ENCODE results near the gene CHCHD6. TPM values are rescaled to one million over a fixed set of nuclear protein-coding genes. Genes with fewer than 3 reads are reported as not detected.

The CHCHD6 gene
- total RNA-seq, 2 experiments from 2014 or later = 8.7 to 9.3 TPM

DNA sequence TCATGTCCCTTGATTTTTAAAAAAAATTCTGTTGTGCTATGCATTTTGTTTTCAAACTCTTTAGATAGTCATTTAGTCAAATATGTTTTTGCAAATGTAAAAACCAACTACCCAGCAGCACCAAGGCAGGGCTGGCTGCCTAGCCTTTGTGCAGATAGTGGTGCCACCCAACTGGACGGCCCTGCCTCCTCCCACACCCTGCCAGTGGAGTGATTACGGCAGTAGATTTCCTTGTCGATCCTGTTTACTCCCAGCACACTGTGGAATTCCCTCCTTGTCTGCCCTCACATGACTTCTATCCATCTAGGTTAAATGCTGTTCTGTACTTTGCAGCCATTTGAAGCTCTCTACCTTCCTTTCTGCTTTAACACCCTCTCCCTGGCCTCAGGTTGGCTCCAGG, 199.5 kb downstream of the CHCHD6 start:
- Histone ChIP-seq H3K4me3 (ENCODE audit: low read length) (no peak overlapping the region), H3K36me3 (ENCODE audit: insufficient read depth, low read length) (no peaks in the 10 kb centered on the region), H3K27ac (ENCODE audit: low read depth in 1 of 2, low read length in 2 of 2) (no peak overlapping the region), H3K4me1 (ENCODE audit: insufficient read depth, low read length) (no peaks in the 10 kb centered on the region), H3K27me3 (ENCODE audit: control insufficient read depth in 1 of 2, insufficient read depth in 2 of 2, low read length in 2 of 2) (no peaks in the 10 kb centered on the region), H3K9me3 (ENCODE audit: control insufficient read depth in 1 of 2, insufficient read depth in 1 of 2, low read length in 2 of 2) (no peaks in the 10 kb centered on the region)
- Mint-ChIP-seq H3K4me3 (no peak overlapping the region), H3K9me3 (no peaks in the 10 kb centered on the region), H3K27me3 (no peaks in the 10 kb centered on the region), H3K27ac (no peak overlapping the region), H3K36me3 (ENCODE audit: low read depth) (no peaks in the 10 kb centered on the region), H3K4me1 (ENCODE audit: low read depth) (peaks cover 8% of the 10 kb centered on the region)
- DNase-seq (no peak), ATAC-seq (ENCODE audit: poor library complexity) (no peak)
- ChIA-PET CTCF (no interaction called here), POLR2A (no interaction called here)
- intact Hi-C loops (cut with DNase I, micrococcal nuclease) = no loop called here
- TF ChIP-seq, protein P1, sequence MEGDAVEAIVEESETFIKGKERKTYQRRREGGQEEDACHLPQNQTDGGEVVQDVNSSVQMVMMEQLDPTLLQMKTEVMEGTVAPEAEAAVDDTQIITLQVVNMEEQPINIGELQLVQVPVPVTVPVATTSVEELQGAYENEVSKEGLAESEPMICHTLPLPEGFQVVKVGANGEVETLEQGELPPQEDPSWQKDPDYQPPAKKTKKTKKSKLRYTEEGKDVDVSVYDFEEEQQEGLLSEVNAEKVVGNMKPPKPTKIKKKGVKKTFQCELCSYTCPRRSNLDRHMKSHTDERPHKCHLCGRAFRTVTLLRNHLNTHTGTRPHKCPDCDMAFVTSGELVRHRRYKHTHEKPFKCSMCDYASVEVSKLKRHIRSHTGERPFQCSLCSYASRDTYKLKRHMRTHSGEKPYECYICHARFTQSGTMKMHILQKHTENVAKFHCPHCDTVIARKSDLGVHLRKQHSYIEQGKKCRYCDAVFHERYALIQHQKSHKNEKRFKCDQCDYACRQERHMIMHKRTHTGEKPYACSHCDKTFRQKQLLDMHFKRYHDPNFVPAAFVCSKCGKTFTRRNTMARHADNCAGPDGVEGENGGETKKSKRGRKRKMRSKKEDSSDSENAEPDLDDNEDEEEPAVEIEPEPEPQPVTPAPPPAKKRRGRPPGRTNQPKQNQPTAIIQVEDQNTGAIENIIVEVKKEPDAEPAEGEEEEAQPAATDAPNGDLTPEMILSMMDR (IDR thresholded peaks at IDR 0.05) = no peak

DNA sequence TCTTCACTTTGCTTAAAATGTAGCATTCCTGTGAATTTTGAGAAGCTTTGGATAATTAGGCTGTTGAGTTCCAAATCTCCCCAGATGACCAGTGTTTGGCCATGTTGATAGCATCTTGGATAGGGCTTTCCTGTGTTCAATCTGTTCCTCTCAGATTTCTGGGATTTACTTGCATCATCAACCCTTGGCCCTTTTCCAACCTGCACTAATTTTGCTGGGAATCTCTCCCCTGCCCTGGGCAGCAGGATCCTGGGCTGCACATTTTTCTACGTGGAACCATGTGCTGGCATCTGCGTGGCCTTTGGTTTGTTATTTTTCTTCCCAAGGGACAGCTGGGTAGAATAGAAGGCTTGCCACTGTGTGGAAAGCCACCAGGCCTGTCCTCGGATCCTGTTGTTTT, 203.5 kb downstream of the CHCHD6 start:
- ChIA-PET CTCF (no interaction called here), POLR2A (no interaction called here)
- Mint-ChIP-seq H3K27me3 (no peaks in the 10 kb centered on the region), H3K4me3 (no peak overlapping the region), H3K4me1 (ENCODE audit: low read depth) (peaks cover 41% of the 10 kb centered on the region), H3K36me3 (ENCODE audit: low read depth) (peaks cover 12% of the 10 kb centered on the region), H3K9me3 (no peaks in the 10 kb centered on the region), H3K27ac (no peak overlapping the region)
- H3K27ac ChIP-seq (ENCODE audit: low read depth in 1 of 2, low read length in 2 of 2) = no peak overlapping the region
- TF ChIP-seq, protein P1 (IDR thresholded peaks at IDR 0.05) = no peak
- DNase-seq (no peak), ATAC-seq (ENCODE audit: poor library complexity) (no peak)
- H3K4me3 ChIP-seq (ENCODE audit: low read length) = no peak overlapping the region
- H3K4me1 ChIP-seq (ENCODE audit: insufficient read depth, low read length) = peaks cover 34% of the 10 kb centered on the region
- H3K27me3 ChIP-seq (ENCODE audit: control insufficient read depth in 1 of 2, insufficient read depth in 2 of 2, low read length in 2 of 2) = no peaks in the 10 kb centered on the region
- intact Hi-C loops (cut with DNase I, micrococcal nuclease) = no loop called here
- H3K9me3 ChIP-seq (ENCODE audit: control insufficient read depth in 1 of 2, insufficient read depth in 1 of 2, low read length in 2 of 2) = peaks cover 0 to 14% of the 10 kb centered on the region in 2 experiments
- H3K36me3 ChIP-seq (ENCODE audit: insufficient read depth, low read length) = no peaks in the 10 kb centered on the region

DNA sequence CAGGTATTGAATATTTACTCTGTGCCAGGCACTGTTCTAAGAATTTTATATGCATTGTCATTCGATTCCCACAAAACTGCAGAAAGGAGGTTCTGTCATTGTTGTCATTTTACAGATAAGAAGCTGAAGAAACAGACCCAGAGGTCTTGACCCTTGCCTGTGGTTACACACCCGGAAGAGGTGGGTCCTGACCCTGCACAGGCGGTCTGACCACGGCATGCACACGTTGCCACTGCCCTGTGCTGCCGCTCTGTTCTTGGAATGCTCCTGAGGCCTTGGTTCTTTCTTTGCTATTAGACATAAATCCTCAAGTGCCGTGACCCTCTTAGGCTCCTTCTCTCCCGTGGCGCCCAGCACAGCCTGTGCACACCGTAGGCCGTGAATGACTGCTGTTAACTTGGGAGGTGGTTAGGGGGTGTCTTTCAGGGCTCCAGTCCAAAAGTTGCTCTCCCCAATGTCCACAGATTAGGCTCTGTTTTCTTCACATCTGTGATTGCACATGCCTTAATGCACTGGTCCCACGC, 204.8 kb downstream of the CHCHD6 start:
- Histone ChIP-seq H3K36me3 (ENCODE audit: insufficient read depth, low read length) (no peaks in the 10 kb centered on the region), H3K4me1 (ENCODE audit: insufficient read depth, low read length) (peaks cover 43% of the 10 kb centered on the region), H3K27me3 (ENCODE audit: control insufficient read depth in 1 of 2, insufficient read depth in 2 of 2, low read length in 2 of 2) (no peaks in the 10 kb centered on the region), H3K9me3 (ENCODE audit: control insufficient read depth in 1 of 2, insufficient read depth in 1 of 2, low read length in 2 of 2) (peaks cover 0 to 14% of the 10 kb centered on the region in 2 experiments), H3K4me3 (ENCODE audit: low read length) (no peak overlapping the region), H3K27ac (ENCODE audit: low read depth in 1 of 2, low read length in 2 of 2) (no peak overlapping the region)
- Mint-ChIP-seq H3K4me1 (ENCODE audit: low read depth) (peaks cover 41% of the 10 kb centered on the region), H3K27me3 (no peaks in the 10 kb centered on the region), H3K4me3 (no peak overlapping the region), H3K9me3 (no peaks in the 10 kb centered on the region), H3K36me3 (ENCODE audit: low read depth) (peaks cover 12% of the 10 kb centered on the region), H3K27ac (no peak overlapping the region)
- POLR2A ChIA-PET = no interaction called here
- TF ChIP-seq, protein P1 (IDR thresholded peaks at IDR 0.05) = no peak
- intact Hi-C loops (cut with DNase I, micrococcal nuclease) = no loop called here
- CTCF ChIA-PET = no interaction called here
- ATAC-seq (ENCODE audit: poor library complexity) (no peak), DNase-seq (no peak)
